Brain microvascular endothelial cell (primary cell): ENCODE data around the gene ICE2.
A peak's percentile ranks its signal among the peaks of the same experiment; 100 is the strongest.

Experiments used
- DNase-seq: peaks from one replicate; pipeline ENCODE4 v3.0.0-alpha.2; 2020
- H3K27ac ChIP-seq: fragments of 250-450 bp; sonication (Bioruptor Pico); 2 replicates; pipeline ENCODE4 v1.5.1; 2020; ENCODE audit warnings: mild to moderate bottlenecking, moderate library complexity
- H3K27me3 ChIP-seq: fragments of 250-450 bp; sonication (Bioruptor Pico); replicated peaks from 2 replicates; pipeline ENCODE4 v1.5.1; 2020; ENCODE audit warnings: mild to moderate bottlenecking
- H3K36me3 ChIP-seq: fragments of 250-450 bp; sonication (Bioruptor Pico); replicated peaks from 2 replicates; pipeline ENCODE4 v1.5.1; 2020; ENCODE audit warnings: mild to moderate bottlenecking
- H3K4me3 ChIP-seq: 2 replicates; pipeline ENCODE4 v1.5.1; 2011; ENCODE audit warnings: low read depth, mild to moderate bottlenecking, control low read depth, low read length, moderate library complexity
- in situ Hi-C: cut with HindIII; loops from 2 replicates; pipeline ENCODE4 v1.10.0; 2017; ENCODE audit warnings: low sequenced_read_pairs, low pct_ligation_motif_present
- TF ChIP-seq, protein P1 (sequence below): IDR thresholded peaks from 2 replicates; pipeline ENCODE4 v1.5.1; 2011; ENCODE audit warnings: low read depth, mild to moderate bottlenecking, moderate library complexity, low read length, control low read depth, inconsistent platforms; ENCODE audit errors: missing control alignments

Gene ICE2, protein sequence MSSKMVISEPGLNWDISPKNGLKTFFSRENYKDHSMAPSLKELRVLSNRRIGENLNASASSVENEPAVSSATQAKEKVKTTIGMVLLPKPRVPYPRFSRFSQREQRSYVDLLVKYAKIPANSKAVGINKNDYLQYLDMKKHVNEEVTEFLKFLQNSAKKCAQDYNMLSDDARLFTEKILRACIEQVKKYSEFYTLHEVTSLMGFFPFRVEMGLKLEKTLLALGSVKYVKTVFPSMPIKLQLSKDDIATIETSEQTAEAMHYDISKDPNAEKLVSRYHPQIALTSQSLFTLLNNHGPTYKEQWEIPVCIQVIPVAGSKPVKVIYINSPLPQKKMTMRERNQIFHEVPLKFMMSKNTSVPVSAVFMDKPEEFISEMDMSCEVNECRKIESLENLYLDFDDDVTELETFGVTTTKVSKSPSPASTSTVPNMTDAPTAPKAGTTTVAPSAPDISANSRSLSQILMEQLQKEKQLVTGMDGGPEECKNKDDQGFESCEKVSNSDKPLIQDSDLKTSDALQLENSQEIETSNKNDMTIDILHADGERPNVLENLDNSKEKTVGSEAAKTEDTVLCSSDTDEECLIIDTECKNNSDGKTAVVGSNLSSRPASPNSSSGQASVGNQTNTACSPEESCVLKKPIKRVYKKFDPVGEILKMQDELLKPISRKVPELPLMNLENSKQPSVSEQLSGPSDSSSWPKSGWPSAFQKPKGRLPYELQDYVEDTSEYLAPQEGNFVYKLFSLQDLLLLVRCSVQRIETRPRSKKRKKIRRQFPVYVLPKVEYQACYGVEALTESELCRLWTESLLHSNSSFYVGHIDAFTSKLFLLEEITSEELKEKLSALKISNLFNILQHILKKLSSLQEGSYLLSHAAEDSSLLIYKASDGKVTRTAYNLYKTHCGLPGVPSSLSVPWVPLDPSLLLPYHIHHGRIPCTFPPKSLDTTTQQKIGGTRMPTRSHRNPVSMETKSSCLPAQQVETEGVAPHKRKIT

GRCh38 chr15:60478566-60479360, at the start of gene ICE2:
Gene ICE2, minus strand, starts transcription at chr15:60479142. Its CDS starts 1,165 bp downstream, at chr15:60477977.
- in situ Hi-C loops: no loop called here
- no peaks in the 10 kb centered on the region for H3K27me3 ChIP-seq
- TF ChIP-seq, protein P1, sequence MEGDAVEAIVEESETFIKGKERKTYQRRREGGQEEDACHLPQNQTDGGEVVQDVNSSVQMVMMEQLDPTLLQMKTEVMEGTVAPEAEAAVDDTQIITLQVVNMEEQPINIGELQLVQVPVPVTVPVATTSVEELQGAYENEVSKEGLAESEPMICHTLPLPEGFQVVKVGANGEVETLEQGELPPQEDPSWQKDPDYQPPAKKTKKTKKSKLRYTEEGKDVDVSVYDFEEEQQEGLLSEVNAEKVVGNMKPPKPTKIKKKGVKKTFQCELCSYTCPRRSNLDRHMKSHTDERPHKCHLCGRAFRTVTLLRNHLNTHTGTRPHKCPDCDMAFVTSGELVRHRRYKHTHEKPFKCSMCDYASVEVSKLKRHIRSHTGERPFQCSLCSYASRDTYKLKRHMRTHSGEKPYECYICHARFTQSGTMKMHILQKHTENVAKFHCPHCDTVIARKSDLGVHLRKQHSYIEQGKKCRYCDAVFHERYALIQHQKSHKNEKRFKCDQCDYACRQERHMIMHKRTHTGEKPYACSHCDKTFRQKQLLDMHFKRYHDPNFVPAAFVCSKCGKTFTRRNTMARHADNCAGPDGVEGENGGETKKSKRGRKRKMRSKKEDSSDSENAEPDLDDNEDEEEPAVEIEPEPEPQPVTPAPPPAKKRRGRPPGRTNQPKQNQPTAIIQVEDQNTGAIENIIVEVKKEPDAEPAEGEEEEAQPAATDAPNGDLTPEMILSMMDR: no peak
- no peaks in the 10 kb centered on the region for H3K36me3 ChIP-seq
- peak within 1 kb of the TSS; percentile 84 for H3K4me3 ChIP-seq
- peak within 1 kb of the TSS; percentile 65 for H3K27ac ChIP-seq
- DNase-seq: peak; percentile 95

DNA sequence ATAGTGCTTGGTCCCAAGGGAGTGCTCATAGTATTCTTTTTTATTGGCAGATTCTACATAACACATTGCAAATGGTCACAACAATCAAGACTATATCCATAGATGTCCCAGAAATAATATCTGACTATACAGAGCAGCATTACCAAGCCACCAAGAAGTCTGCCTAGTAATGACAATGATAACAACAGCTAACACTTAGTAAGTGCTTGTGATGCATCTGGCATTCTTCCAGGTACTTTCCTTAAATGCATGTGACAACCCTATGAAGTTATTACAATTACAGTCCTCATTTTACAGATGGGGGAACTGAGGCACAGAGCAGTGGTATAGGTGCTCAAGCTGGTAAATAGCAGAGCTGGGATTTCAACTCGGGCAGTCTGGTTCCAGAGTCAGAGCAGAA, 49.6 kb upstream of the ICE2 start:
- TF ChIP-seq, protein P1: no peak
- no peak overlapping the region for H3K4me3 ChIP-seq
- H3K27me3 ChIP-seq: no peaks in the 10 kb centered on the region
- H3K36me3 ChIP-seq: no peaks in the 10 kb centered on the region
- no peak overlapping the region for H3K27ac ChIP-seq
- in situ Hi-C loops: no loop called here
- peak; percentile 5 for DNase-seq

- Histone ChIP-seq H3K27ac (no peak overlapping the region), H3K4me3 (no peak overlapping the region), H3K27me3 (no peaks in the 10 kb centered on the region), H3K36me3 (no peaks in the 10 kb centered on the region)
- DNase-seq: no peak
- in situ Hi-C loops: no loop called here
- TF ChIP-seq, protein P1: no peak
Measured at GRCh38 chr15:60527456-60527855, 48.5 kb upstream of the ICE2 start.

DNA sequence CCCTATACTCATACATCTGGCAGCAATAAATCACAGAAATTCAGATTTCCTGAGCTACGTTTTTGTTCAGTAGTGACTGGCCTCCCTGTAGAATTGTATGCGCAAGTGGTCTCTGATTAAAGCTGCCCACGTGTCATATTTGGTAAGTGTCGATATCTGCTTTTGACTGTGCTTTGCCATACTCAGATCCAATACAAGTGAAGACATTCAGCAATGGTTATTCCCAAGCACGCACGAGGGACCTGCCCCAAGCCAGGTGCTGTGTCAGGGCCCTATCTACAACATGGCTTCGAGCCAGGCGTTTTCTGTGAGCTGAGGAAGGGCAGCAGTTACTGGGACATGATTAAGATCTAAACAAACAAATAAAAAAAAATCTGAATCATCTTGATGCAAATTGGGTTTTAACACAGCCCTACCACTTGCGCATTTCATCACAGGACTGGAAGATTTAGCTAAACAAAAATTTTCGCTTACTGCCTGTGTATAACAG, 47.2 kb upstream of the ICE2 start:
- DNase-seq: no peak
- Histone ChIP-seq H3K36me3 (no peaks in the 10 kb centered on the region), H3K27me3 (no peaks in the 10 kb centered on the region), H3K4me3 (no peak overlapping the region), H3K27ac (no peak overlapping the region)
- TF ChIP-seq, protein P1: no peak
- in situ Hi-C loops: no loop called here

DNA sequence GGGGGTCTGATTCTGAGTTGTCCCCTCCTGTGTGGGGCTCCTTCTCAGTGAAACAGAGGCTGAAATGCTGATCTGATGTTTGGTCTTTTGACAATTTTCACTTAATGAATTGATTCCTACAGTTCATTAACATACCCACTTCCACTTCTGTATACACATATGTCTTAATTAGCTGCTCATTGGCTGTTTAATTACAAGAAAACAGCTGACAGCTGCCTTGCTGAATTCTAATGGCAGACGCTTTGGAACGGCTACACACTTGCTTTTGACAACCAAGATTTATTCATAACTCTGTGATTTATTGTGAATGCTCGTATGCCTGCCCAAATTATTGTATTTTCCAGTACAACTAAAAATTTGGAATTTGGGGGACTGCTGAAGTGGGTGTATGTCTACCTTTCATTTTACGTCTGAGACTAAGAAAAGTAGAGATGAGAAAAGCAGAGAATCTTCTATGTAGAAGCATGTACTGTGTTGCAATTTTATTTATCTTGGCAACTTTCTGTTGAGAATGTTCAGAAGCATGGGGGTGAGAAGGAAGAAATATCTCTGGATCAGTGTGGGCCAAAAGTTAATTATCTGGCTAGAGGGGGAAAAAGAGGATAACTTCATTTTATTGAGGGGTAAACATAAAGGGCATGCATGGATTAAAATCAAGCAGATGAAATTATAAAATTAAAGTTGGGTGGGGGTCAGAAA, 46.5 kb upstream of the ICE2 start:
- Histone ChIP-seq H3K27ac (no peak overlapping the region), H3K27me3 (no peaks in the 10 kb centered on the region)
- in situ Hi-C loops: no loop called here

More for the DNA sequence above, 46.5 kb upstream of the ICE2 start:
- TF ChIP-seq, protein P1: no peak
- Histone ChIP-seq H3K36me3 (no peaks in the 10 kb centered on the region), H3K4me3 (no peak overlapping the region)
- no peak for DNase-seq
